CD4-positive, alpha-beta T cell treated with Interleukin-2 at 100 ng/mL for 4 hours (primary cell): ENCODE data around the gene USP6.
"Not testable (repeated sequence)": the region's sequence is repeated elsewhere in the genome, so short reads cannot be mapped to it uniquely, and the experiment has no call there.

Experiments used
- DNase-seq: peaks from one replicate; pipeline ENCODE4 v3.0.0-alpha.2; 2020; ENCODE audit warnings: low spot score

The USP6 gene

GRCh38 chr17:5122056-5122455 is 6.2 kb downstream of the USP6 start:
- not testable (repeated sequence) for DNase-seq

GRCh38 chr17:5122586-5123342 is 6.9 kb downstream of the USP6 start:
- no peak for DNase-seq

GRCh38 chr17:5123343-5124124 is 7.7 kb downstream of the USP6 start:
- no peak for DNase-seq

GRCh38 chr17:5124125-5124760 is 8.4 kb downstream of the USP6 start:
- not testable (repeated sequence) for DNase-seq

GRCh38 chr17:5124896-5125295 is 9.1 kb downstream of the USP6 start:
- not testable (repeated sequence) for DNase-seq

DNA sequence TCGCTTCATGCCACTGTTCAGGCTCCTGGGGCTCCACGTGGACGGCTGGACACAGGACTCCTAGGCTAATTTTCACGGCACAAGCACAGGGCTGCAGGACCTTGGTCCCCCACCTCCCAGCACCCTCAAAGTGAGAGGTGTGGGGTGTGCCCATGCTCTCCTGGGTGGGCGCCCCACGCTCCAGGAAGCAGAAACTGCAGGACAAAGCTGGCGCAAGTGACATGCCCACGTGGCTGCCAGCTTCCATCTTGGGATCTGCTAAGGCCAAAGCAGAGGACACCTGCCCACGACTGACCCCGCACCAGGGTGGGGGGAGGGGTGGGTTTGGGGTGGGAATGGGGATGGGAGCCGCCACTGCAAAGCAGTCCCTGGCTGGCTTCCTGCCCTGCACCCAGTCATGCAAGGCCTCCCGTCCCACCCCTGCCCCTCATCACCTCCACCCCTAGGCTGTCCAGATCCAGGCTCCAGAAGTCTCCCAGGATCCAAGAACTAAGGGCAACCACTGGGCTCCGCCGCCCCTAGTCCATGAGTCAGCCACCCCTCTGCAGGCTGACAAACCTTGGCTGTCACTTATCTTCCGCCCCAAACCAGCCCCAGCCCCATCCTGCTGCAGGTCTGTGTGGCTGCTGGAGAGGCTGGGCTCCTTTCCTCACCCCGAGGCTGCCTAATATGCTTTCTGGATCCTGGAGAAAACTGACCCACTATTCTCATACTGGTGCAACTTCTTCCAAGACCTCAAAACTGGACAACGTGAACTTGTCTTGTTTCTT is 11.1 kb downstream of the USP6 start:
- no peak for DNase-seq

GRCh38 chr17:5127910-5128309 is 12.1 kb downstream of the USP6 start:
- DNase-seq = no peak

DNA sequence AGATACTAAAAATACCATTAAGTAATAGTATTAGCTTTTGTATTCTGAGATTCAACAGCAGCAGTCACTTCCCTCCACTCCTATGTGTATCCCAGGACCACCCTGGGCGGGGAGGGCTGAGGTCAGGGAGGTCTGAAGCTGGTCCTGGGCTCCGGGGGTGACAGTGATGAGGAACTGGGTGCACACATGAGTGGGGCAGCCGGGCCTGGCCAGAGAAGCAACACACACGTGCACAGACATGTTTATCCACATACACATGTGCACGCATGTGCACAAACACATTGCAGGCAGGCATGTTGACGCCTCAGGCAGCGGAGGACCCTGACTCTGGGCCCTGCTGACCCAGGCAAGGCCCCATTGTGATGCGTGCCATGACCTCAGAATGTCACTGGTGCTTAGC is 12.6 kb downstream of the USP6 start:
- DNase-seq = not testable (repeated sequence)

GRCh38 chr17:5128905-5129535 is 13.2 kb downstream of the USP6 start:
- no peak for DNase-seq

DNA sequence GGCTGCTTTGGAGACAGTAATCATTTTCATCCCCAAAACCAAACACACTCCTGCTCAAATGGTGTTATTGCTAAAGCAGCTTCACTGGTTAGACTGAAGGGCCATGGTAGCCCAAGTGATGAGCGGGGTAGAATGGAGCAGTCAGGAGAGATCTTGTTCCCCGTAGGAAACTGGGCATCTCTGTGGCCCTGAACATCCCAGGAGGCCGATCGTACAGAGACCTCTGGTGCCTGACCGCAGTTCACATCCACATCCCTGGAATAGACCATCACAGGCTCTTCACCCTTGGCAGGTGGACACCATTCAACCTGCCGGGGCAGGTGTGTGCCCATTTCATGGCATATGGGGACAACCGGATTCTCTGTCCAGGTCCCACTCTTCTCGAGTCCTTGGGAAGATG is 13.9 kb downstream of the USP6 start:
- DNase-seq = not testable (repeated sequence)

DNA sequence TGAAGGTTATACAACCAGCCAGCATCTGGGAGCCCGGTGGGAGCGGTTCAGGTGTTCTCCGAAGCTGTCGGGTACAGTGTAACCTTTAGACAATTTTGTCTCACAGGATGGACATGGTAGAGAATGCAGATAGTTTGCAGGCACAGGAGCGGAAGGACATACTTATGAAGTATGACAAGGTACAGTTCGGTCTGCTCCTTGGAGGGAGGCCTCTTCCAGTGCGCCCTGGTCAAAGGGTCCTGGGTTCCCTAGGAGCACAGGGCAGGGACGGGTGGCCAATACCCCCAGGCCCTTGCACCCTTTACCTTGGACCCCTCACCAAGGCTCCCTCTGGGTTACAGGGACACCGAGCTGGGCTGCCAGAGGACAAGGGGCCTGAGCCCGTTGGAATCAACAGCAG is 14.4 kb downstream of the USP6 start:
- DNase-seq = not testable (repeated sequence)

DNA sequence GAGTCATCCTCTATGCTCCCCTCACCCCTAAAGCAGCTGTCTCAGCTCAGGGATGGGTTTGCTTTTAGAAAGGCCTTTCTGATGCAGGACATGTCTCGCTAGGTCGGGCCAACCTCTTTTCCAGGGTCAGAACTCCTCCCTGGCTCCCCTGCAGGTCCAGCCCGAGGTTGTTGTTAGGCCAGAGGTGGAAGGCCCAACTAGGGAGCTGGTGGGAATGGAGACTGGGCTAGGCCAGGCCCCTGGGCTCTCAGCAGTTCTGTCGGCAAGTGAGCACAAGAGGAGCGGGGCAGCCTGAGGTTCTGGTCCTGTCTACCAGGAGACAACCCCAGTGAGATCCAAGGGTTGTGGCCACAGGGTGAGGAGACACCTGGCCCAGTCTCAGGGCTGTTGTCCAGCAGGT is 14.9 kb downstream of the USP6 start:
- DNase-seq = not testable (repeated sequence)

- DNase-seq = no peak
Measured at GRCh38 chr17:5131146-5131715, 15.4 kb downstream of the USP6 start.

DNA sequence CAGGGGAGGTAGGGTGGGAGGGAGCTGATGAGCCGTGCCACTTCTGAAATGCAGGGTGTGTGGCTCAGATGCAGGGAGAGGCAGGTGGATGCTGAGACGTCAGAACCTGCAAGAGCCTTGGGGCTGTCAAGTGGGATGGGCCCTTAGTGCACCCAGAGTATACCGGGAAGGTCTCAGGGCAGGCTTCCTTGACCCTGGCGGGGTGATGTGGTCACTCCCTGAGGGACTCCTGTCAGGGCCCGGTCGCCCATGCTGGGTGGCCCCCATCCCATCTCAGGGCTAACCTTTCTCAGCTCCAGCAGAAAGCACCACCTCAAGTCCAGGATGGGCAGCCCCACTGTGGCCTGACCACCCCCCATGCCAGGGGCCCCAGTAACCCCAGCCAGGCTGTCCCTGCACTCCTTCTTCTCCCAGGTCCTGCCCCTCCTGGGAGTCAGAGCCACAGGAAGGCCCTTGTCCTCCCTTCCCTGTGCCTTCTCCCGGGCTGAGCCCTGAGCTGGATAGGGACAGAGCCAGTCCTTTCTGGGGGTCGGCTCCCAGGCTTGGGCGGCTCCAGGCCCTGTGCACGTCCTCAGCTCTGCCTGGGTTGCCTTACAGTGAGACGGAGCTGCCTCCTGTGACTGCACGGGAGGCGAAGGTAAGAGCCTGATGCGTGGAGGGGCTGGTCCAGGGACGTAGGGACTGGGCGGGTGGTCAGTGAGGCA is 16.1 kb downstream of the USP6 start:
- not testable (repeated sequence) for DNase-seq

DNA sequence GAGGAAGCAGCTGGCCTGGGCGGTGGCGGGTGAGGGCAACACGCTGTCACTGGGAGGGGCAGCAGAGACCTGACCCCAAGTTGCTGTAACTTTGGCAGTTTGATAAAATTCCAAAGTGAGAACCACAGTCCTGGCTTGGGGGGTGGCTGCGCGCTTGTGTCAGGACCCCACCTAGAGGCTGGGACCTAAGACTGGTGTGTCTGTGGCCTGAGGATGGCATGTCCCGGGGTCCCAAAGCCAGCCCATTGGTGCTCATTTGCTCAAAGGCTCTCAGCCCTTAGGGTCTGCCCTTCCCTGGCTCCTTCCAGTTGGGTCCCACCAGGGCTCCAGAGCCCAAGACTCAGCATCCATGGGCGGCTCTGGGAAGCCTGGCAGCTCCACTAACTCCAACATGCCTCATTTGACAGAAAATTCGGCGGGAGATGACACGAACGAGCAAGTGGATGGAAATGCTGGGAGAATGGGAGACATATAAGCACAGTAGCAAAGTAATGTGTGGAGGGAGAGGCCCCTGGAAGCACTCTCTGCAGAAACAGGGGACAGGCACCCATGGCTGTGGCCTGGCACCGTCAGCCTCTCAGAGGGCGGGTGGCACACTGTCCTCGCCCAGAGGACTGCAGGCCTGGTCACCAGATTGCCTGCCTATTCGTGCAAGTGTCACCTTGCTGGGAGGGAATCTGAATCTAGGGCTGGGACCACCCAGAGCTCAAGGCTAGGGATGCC is 16.8 kb downstream of the USP6 start:
- not testable (repeated sequence) for DNase-seq

- no peak for DNase-seq
Measured at GRCh38 chr17:5133311-5133710, 17.5 kb downstream of the USP6 start.

- DNase-seq = not testable (repeated sequence)
Measured at GRCh38 chr17:5133961-5134360, 18.1 kb downstream of the USP6 start.

GRCh38 chr17:5134571-5134970 is 18.7 kb downstream of the USP6 start:
- DNase-seq = not testable (repeated sequence)

GRCh38 chr17:5135131-5135712 is 19.4 kb downstream of the USP6 start:
- not testable (repeated sequence) for DNase-seq
